Tibial nerve (tissue), 4 donors: ENCODE measurements around the gene MT4. TPM values are rescaled to one million over a fixed set of nuclear protein-coding genes. Genes with fewer than 3 reads are reported as not detected.

Source experiments
- DNase-seq, 2 donors: peaks; one replicate each; pipeline ENCODE4 v3.0.0-alpha.2; 2019; ENCODE audit warnings: low spot score in 2 of 2
- H3K27ac ChIP-seq, 4 donors: fragments of 200-600 bp; sonication (generic) in 3 of 4; one replicate each; pipeline ENCODE4 v1.5.1; 2017 to 2019; ENCODE audit warnings: mild to moderate bottlenecking in 1 of 4
- H3K27me3 ChIP-seq, 2 donors: fragments of 200-600 bp; sonication (generic) in 1 of 2; one replicate each; pipeline versions ENCODE4 v1.5.1 to v1.6.0; 2017 to 2019
- H3K36me3 ChIP-seq, 3 donors: fragments of 200-600 bp; sonication (generic); one replicate each; pipeline ENCODE4 v1.5.1; 2018 to 2019
- H3K4me1 ChIP-seq, 4 donors: fragments of 200-600 bp; sonication (generic) in 3 of 4; one replicate each; pipeline ENCODE4 v1.5.1; 2017 to 2019
- H3K4me3 ChIP-seq, 4 donors: fragments of 200-600 bp; sonication (generic) in 3 of 4; one replicate each; pipeline ENCODE4 v1.5.1; 2017 to 2019; ENCODE audit warnings: mild to moderate bottlenecking in 1 of 4, moderate library complexity in 1 of 4
- H3K9me3 ChIP-seq, 4 donors: fragments of 200-600 bp; sonication (generic) in 3 of 4; one replicate each; pipeline ENCODE4 v1.5.1; 2017 to 2019
- CTCF ChIP-seq, 5 experiments: fragments of 200-600 bp in 3 of 5; fragments of 450-650 bp in 2 of 5; sonication (generic) in 3 of 5; IDR thresholded peaks; one replicate each; pipeline ENCODE4 v1.5.1; 2016 to 2019; ENCODE audit warnings: antibody characterized with exemption in 5 of 5, mild to moderate bottlenecking in 3 of 5, moderate library complexity in 2 of 5
- EP300 ChIP-seq, 2 donors: sonication (generic); formaldehyde crosslinking; IDR thresholded peaks; one replicate each; pipeline ENCODE4 v1.6.1; 2017; ENCODE audit warnings: antibody characterized with exemption in 2 of 2, mild to moderate bottlenecking in 1 of 2
- POLR2A ChIP-seq, 2 donors: fragments of 450-650 bp; IDR thresholded peaks; one replicate each; pipeline ENCODE4 v1.6.1; 2017; ENCODE audit warnings: antibody characterized with exemption in 2 of 2, mild to moderate bottlenecking in 2 of 2, moderate library complexity in 2 of 2
- WGBS, 2 donors: methylation state at CpG; one replicate each; pipeline ENCODE4 v1.1.5; 2018; 5-methylcytosine and 5-hydroxymethylcytosine counted together
- total RNA-seq, 4 donors: library from RNA; depleted of rRNA; stranded (reverse); fragments of >200 nt; gene quantifications; one replicate each; pipeline ENCODE4 v1.1.0, GENCODE V29; 2016

The MT4 gene
- total RNA-seq, 4 donors from 2014 or later, result not detected

GRCh38 chr16:56520251-56520577, 44.7 kb upstream of the MT4 start:
- WGBS, 2 donors, result 10 to 18% methylated on average over 4 of the region's 4 CpGs
- no peaks in the 10 kb centered on the region for H3K9me3 ChIP-seq
- H3K36me3 ChIP-seq, result no peaks in the 10 kb centered on the region
- H3K27me3 ChIP-seq, result no peaks in the 10 kb centered on the region
- no peak for DNase-seq
- peaks cover 0 to 49% (median 7%) of the 10 kb centered on the region in 4 donors for H3K4me1 ChIP-seq
- peak overlapping the region; percentile 88 to 98 (median 93) for H3K27ac ChIP-seq
- no peak for TF ChIP-seq CTCF (IDR thresholded peaks at IDR 0.05)
- TF ChIP-seq EP300 (IDR thresholded peaks at IDR 0.05), result no peak
- no peak for TF ChIP-seq POLR2A (IDR thresholded peaks at IDR 0.05)
- H3K4me3 ChIP-seq, result peak overlapping the region; percentile 86 to 99 (median 94)

GRCh38 chr16:56525236-56525635, 39.6 kb upstream of the MT4 start:
- H3K4me3 ChIP-seq, result no peak overlapping the region
- no peaks in the 10 kb centered on the region for H3K36me3 ChIP-seq
- H3K27me3 ChIP-seq, result no peaks in the 10 kb centered on the region
- H3K4me1 ChIP-seq, result peaks cover 0 to 6% (median 0%) of the 10 kb centered on the region in 4 donors
- TF ChIP-seq POLR2A (IDR thresholded peaks at IDR 0.05), result no peak
- H3K9me3 ChIP-seq, result no peaks in the 10 kb centered on the region
- WGBS, 2 donors, result 56 to 71% methylated on average over 9 of the region's 9 CpGs
- DNase-seq, result no peak
- H3K27ac ChIP-seq, result no peak overlapping the region

- no peak for DNase-seq
- Histone ChIP-seq H3K4me1 (no peaks in the 10 kb centered on the region), H3K27me3 (no peaks in the 10 kb centered on the region), H3K36me3 (no peaks in the 10 kb centered on the region), H3K27ac (no peak overlapping the region), H3K9me3 (no peaks in the 10 kb centered on the region), H3K4me3 (no peak overlapping the region)
- no peak for TF ChIP-seq POLR2A (IDR thresholded peaks at IDR 0.05)
- WGBS, 2 donors, result 79 to 94% methylated on average over 1 of the region's 1 CpG
Measured at GRCh38 chr16:56530872-56531271, 34.0 kb upstream of the MT4 start.

- Histone ChIP-seq H3K9me3 (no peaks in the 10 kb centered on the region), H3K27ac (no peak overlapping the region), H3K4me1 (no peaks in the 10 kb centered on the region), H3K4me3 (no peak overlapping the region), H3K27me3 (peaks cover 0 to 3% of the 10 kb centered on the region in 2 donors), H3K36me3 (no peaks in the 10 kb centered on the region)
- 60 to 70% methylated on average over 4 of the region's 4 CpGs for WGBS, 2 donors
- DNase-seq, result no peak
- TF ChIP-seq CTCF (IDR thresholded peaks at IDR 0.05) (no peak), EP300 (IDR thresholded peaks at IDR 0.05) (no peak), POLR2A (IDR thresholded peaks at IDR 0.05) (no peak)
Measured at GRCh38 chr16:56532714-56533113, 32.2 kb upstream of the MT4 start.

GRCh38 chr16:56534847-56535383, 30.0 kb upstream of the MT4 start:
- TF ChIP-seq POLR2A (IDR thresholded peaks at IDR 0.05) (no peak), CTCF (IDR thresholded peaks at IDR 0.05) (no peak), EP300 (IDR thresholded peaks at IDR 0.05) (no peak)
- WGBS, 2 donors, result 84 to 93% methylated on average over 8 of the region's 8 CpGs
- H3K9me3 ChIP-seq, result no peaks in the 10 kb centered on the region
- no peak overlapping the region for H3K4me3 ChIP-seq
- no peaks in the 10 kb centered on the region for H3K36me3 ChIP-seq
- DNase-seq, result no peak
- H3K4me1 ChIP-seq, result no peaks in the 10 kb centered on the region
- H3K27me3 ChIP-seq, result peaks cover 0 to 3% of the 10 kb centered on the region in 2 donors
- H3K27ac ChIP-seq, result no peak overlapping the region

GRCh38 chr16:56538331-56538730, 26.5 kb upstream of the MT4 start:
- Histone ChIP-seq H3K27ac (no peak overlapping the region), H3K36me3 (no peaks in the 10 kb centered on the region), H3K9me3 (no peaks in the 10 kb centered on the region), H3K4me3 (no peak overlapping the region), H3K27me3 (peaks cover 0 to 3% of the 10 kb centered on the region in 2 donors), H3K4me1 (no peaks in the 10 kb centered on the region)
- TF ChIP-seq CTCF (IDR thresholded peaks at IDR 0.05) (no peak), POLR2A (IDR thresholded peaks at IDR 0.05) (no peak), EP300 (IDR thresholded peaks at IDR 0.05) (no peak)
- WGBS, 2 donors, result 87 to 89% methylated on average over 7 of the region's 7 CpGs
- no peak for DNase-seq
